A549 treated with ZK216348 at 1 μM for 4 hours (cell line): ENCODE measurements around the gene AGR3. TPM values are rescaled to one million over a fixed set of nuclear protein-coding genes. Genes with fewer than 3 reads are reported as not detected.

Source experiments
- total RNA-seq: library from RNA; stranded (reverse); fragments of 200-300 nt; extraction: Qiagen RNA extraction; gene quantifications from 5 replicates; pipeline ENCODE4 v1.2.3, GENCODE V29; 2022; ENCODE audit warnings: low read depth

The AGR3 gene
- not detected in 5 replicates for total RNA-seq

GRCh38 chr7:16881844-16882243 is at the start of gene AGR3:
TSS of gene AGR3 (minus strand) at chr7:16881983. CDS start at chr7:16878618, 3,365 bp downstream.

Other genes starting within 250 kb of the AGR3 start
- 10.8 to 15.2 TPM (median 12.5 TPM) in 5 replicates for gene ANKMY2, start 236.2 kb downstream of the AGR3 start, total RNA-seq
- gene BZW2, start 235.8 kb downstream of the AGR3 start, total RNA-seq: 87.0 to 104 TPM (median 93.2 TPM) in 5 replicates
- 11.0 to 17.1 TPM (median 14.7 TPM) in 5 replicates for gene TSPAN13, start 128.2 kb downstream of the AGR3 start, total RNA-seq
- 104 to 176 TPM (median 152 TPM) in 5 replicates for gene AGR2, start 77.0 kb downstream of the AGR3 start, total RNA-seq